Ectodermal cell (in vitro differentiated cells): ENCODE results near the gene FBXL17.

Experiments used
- H3K27ac ChIP-seq: 2 replicates; pipeline ENCODE4 v1.7.0; 2013; ENCODE audit warnings: mild to moderate bottlenecking, low read depth, low read length; ENCODE audit not compliant: insufficient read depth, poor library complexity, severe bottlenecking
- H3K27me3 ChIP-seq: 2 replicates; pipeline ENCODE4 v1.7.0; 2013; ENCODE audit warnings: mild to moderate bottlenecking, low read length; ENCODE audit not compliant: insufficient read depth, control insufficient read depth, poor library complexity, severe bottlenecking
- H3K36me3 ChIP-seq: one replicate; pipeline ENCODE4 v1.7.0; 2013; ENCODE audit warnings: low read length; ENCODE audit not compliant: control insufficient read depth, insufficient read depth
- H3K4me1 ChIP-seq: one replicate; pipeline ENCODE4 v1.7.0; 2013; ENCODE audit warnings: low read length; ENCODE audit not compliant: control insufficient read depth, insufficient read depth
- H3K4me3 ChIP-seq: 2 replicates; pipeline ENCODE4 v1.7.0; 2013; ENCODE audit warnings: low read depth, low read length, control low read depth; ENCODE audit not compliant: insufficient read depth
- H3K9me3 ChIP-seq: 2 replicates; pipeline ENCODE4 v1.7.0; 2013; ENCODE audit warnings: mild to moderate bottlenecking, low read length, moderate library complexity; ENCODE audit not compliant: control insufficient read depth
- WGBS, 2 experiments: methylation state at CpG; one replicate each; pipeline ENCODE4 v1.1.7; 2013; ENCODE audit warnings: missing lambda C conversion rate in 2 of 2; 5-methylcytosine and 5-hydroxymethylcytosine counted together

The FBXL17 gene

GRCh38 chr5:108111736-108112135, 270.2 kb downstream of the FBXL17 start:
- Histone ChIP-seq H3K36me3 (no peaks in the 10 kb centered on the region), H3K27me3 (no peaks in the 10 kb centered on the region), H3K4me1 (no peaks in the 10 kb centered on the region), H3K9me3 (no peaks in the 10 kb centered on the region), H3K4me3 (no peak overlapping the region), H3K27ac (no peak overlapping the region)
- 94 to 96% methylated on average over 2 of the region's 2 CpGs for WGBS, 2 experiments

- H3K4me3 ChIP-seq: no peak overlapping the region
- H3K36me3 ChIP-seq: no peaks in the 10 kb centered on the region
- H3K9me3 ChIP-seq: no peaks in the 10 kb centered on the region
- H3K4me1 ChIP-seq: no peaks in the 10 kb centered on the region
- 88 to 90% methylated on average over 2 of the region's 2 CpGs for WGBS, 2 experiments
- H3K27ac ChIP-seq: no peak overlapping the region
- H3K27me3 ChIP-seq: no peaks in the 10 kb centered on the region
Measured at GRCh38 chr5:108109059-108109458, 272.8 kb downstream of the FBXL17 start.

GRCh38 chr5:108104448-108104847, 277.4 kb downstream of the FBXL17 start:
- no peak overlapping the region for H3K4me3 ChIP-seq
- WGBS, 2 experiments: no CpG with 5 or more reads among the region's 1 CpG
- H3K36me3 ChIP-seq: no peaks in the 10 kb centered on the region
- H3K9me3 ChIP-seq: no peaks in the 10 kb centered on the region
- H3K27ac ChIP-seq: no peak overlapping the region
- H3K27me3 ChIP-seq: no peaks in the 10 kb centered on the region
- peaks cover 8% of the 10 kb centered on the region for H3K4me1 ChIP-seq

- no peaks in the 10 kb centered on the region for H3K36me3 ChIP-seq
- 97 to 100% methylated on average over 1 to 3 of the region's 3 CpGs for WGBS, 2 experiments
- no peaks in the 10 kb centered on the region for H3K27me3 ChIP-seq
- H3K27ac ChIP-seq: no peak overlapping the region
- H3K4me3 ChIP-seq: no peak overlapping the region
- peaks cover 8% of the 10 kb centered on the region for H3K4me1 ChIP-seq
- no peaks in the 10 kb centered on the region for H3K9me3 ChIP-seq
Measured at GRCh38 chr5:108102463-108102862, 279.4 kb downstream of the FBXL17 start.

GRCh38 chr5:108101821-108102220, 280.1 kb downstream of the FBXL17 start:
- Histone ChIP-seq H3K4me1 (peaks cover 8% of the 10 kb centered on the region), H3K27me3 (no peaks in the 10 kb centered on the region), H3K9me3 (no peaks in the 10 kb centered on the region), H3K36me3 (no peaks in the 10 kb centered on the region), H3K4me3 (no peak overlapping the region), H3K27ac (no peak overlapping the region)
- 42 to 60% methylated on average over 3 of the region's 3 CpGs for WGBS, 2 experiments

- 90 to 91% methylated on average over 1 of the region's 1 CpG for WGBS, 2 experiments
- Histone ChIP-seq H3K27ac (no peak overlapping the region), H3K4me3 (no peak overlapping the region), H3K9me3 (no peaks in the 10 kb centered on the region), H3K4me1 (peaks cover 8% of the 10 kb centered on the region), H3K27me3 (no peaks in the 10 kb centered on the region), H3K36me3 (no peaks in the 10 kb centered on the region)
Measured at GRCh38 chr5:108101130-108101529, 280.8 kb downstream of the FBXL17 start.

GRCh38 chr5:108094800-108095199, 287.1 kb downstream of the FBXL17 start:
- 100% methylated on average over 1 of the region's 1 CpG; no CpG with 5 or more reads in 1 of the 2 experiments for WGBS, 2 experiments
- Histone ChIP-seq H3K4me1 (no peaks in the 10 kb centered on the region), H3K27ac (no peak overlapping the region), H3K36me3 (no peaks in the 10 kb centered on the region), H3K4me3 (no peak overlapping the region), H3K9me3 (no peaks in the 10 kb centered on the region), H3K27me3 (no peaks in the 10 kb centered on the region)

GRCh38 chr5:108093186-108093585, 288.7 kb downstream of the FBXL17 start:
- H3K4me1 ChIP-seq: no peaks in the 10 kb centered on the region
- H3K27ac ChIP-seq: no peak overlapping the region
- no peaks in the 10 kb centered on the region for H3K9me3 ChIP-seq
- no peak overlapping the region for H3K4me3 ChIP-seq
- no peaks in the 10 kb centered on the region for H3K36me3 ChIP-seq
- 8% methylated on average over 1 of the region's 2 CpGs; no CpG with 5 or more reads in 1 of the 2 experiments for WGBS, 2 experiments
- H3K27me3 ChIP-seq: no peaks in the 10 kb centered on the region

GRCh38 chr5:108090946-108091345, 291.0 kb downstream of the FBXL17 start:
- no peaks in the 10 kb centered on the region for H3K36me3 ChIP-seq
- no peaks in the 10 kb centered on the region for H3K27me3 ChIP-seq
- 75 to 79% methylated on average over 3 to 4 of the region's 4 CpGs for WGBS, 2 experiments
- no peak overlapping the region for H3K27ac ChIP-seq
- H3K4me1 ChIP-seq: no peaks in the 10 kb centered on the region
- H3K4me3 ChIP-seq: no peak overlapping the region
- no peaks in the 10 kb centered on the region for H3K9me3 ChIP-seq

GRCh38 chr5:108084105-108084504, 297.8 kb downstream of the FBXL17 start:
- Histone ChIP-seq H3K4me3 (no peak overlapping the region), H3K36me3 (no peaks in the 10 kb centered on the region)
- WGBS, 2 experiments: 67 to 81% methylated on average over 6 to 7 of the region's 7 CpGs

GRCh38 chr5:108083232-108083631, 298.7 kb downstream of the FBXL17 start:
- Histone ChIP-seq H3K4me1 (no peaks in the 10 kb centered on the region), H3K27me3 (no peaks in the 10 kb centered on the region), H3K4me3 (no peak overlapping the region), H3K9me3 (no peaks in the 10 kb centered on the region), H3K27ac (no peak overlapping the region), H3K36me3 (no peaks in the 10 kb centered on the region)
- 89 to 94% methylated on average over 2 of the region's 2 CpGs for WGBS, 2 experiments

More at GRCh38 chr5:108084105-108084504, 297.8 kb downstream of the FBXL17 start:
- Histone ChIP-seq H3K4me1 (no peaks in the 10 kb centered on the region), H3K27ac (no peak overlapping the region), H3K27me3 (no peaks in the 10 kb centered on the region), H3K9me3 (no peaks in the 10 kb centered on the region)
